Liver (tissue), 9 donors: ENCODE data around the gene TMPRSS7. TPM values are rescaled to one million over a fixed set of nuclear protein-coding genes. Genes with fewer than 3 reads are reported as not detected.

Experiments
- DNase-seq: peaks from one replicate; pipeline ENCODE4 v3.0.0-alpha.2; 2017; ENCODE audit warnings: low spot score
- H3K27ac ChIP-seq, 2 donors: one replicate each; pipeline ENCODE4 v1.7.0; 2013; ENCODE audit warnings: inconsistent platforms in 2 of 2, low read length in 2 of 2, control low read depth in 1 of 2, low read depth in 1 of 2, mild to moderate bottlenecking in 1 of 2
- H3K27me3 ChIP-seq, 4 donors: one replicate each; pipeline versions ENCODE4 v1.6.1 to v1.7.0; 2013; ENCODE audit warnings: low read length in 3 of 4, inconsistent platforms in 1 of 4, mild to moderate bottlenecking in 1 of 4, moderate library complexity in 1 of 4; ENCODE audit not compliant: control insufficient read depth in 4 of 4, insufficient read depth in 4 of 4
- H3K36me3 ChIP-seq, 4 donors: one replicate each; pipeline versions ENCODE4 v1.6.1 to v1.7.0; 2013; ENCODE audit warnings: low read length in 3 of 4, mild to moderate bottlenecking in 3 of 4, low read depth in 1 of 4, moderate library complexity in 1 of 4; ENCODE audit not compliant: control insufficient read depth in 4 of 4, insufficient read depth in 3 of 4
- H3K4me1 ChIP-seq, 4 donors: one replicate each; pipeline versions ENCODE4 v1.6.1 to v1.7.0; 2013; ENCODE audit warnings: low read length in 3 of 4, mild to moderate bottlenecking in 3 of 4, moderate library complexity in 1 of 4; ENCODE audit not compliant: control insufficient read depth in 4 of 4, insufficient read depth in 4 of 4
- H3K4me3 ChIP-seq, 3 donors: one replicate each; pipeline versions ENCODE4 v1.6.1 to v1.7.0; 2013; ENCODE audit warnings: low read length in 3 of 3, control low read depth in 1 of 3, low read depth in 1 of 3, mild to moderate bottlenecking in 1 of 3
- H3K9ac ChIP-seq, 2 donors: one replicate each; pipeline ENCODE4 v1.7.0; 2013; ENCODE audit warnings: low read length in 2 of 2, mild to moderate bottlenecking in 2 of 2, moderate library complexity in 2 of 2, control low read depth in 1 of 2, low read depth in 1 of 2
- H3K9me3 ChIP-seq, 4 donors: one replicate each; pipeline versions ENCODE4 v1.6.1 to v1.7.0; 2013; ENCODE audit warnings: low read length in 3 of 4; ENCODE audit not compliant: control insufficient read depth in 4 of 4
- ATF3 ChIP-seq: IDR thresholded peaks from 2 replicates; pipeline ENCODE4 v1.6.1; 2016; ENCODE audit warnings: antibody characterized with exemption
- EGR1 ChIP-seq, 2 donors: IDR thresholded peaks; 2 replicates each; pipeline ENCODE4 v1.6.1; 2016 to 2018; ENCODE audit warnings: antibody characterized with exemption in 2 of 2, low read depth in 2 of 2
- FOXA1 ChIP-seq: IDR thresholded peaks from 2 replicates; pipeline ENCODE4 v1.6.1; 2016; ENCODE audit warnings: antibody characterized with exemption
- FOXA2 ChIP-seq: IDR thresholded peaks from 2 replicates; pipeline ENCODE4 v1.6.1; 2016; ENCODE audit warnings: antibody characterized with exemption
- GABPA ChIP-seq, 2 donors: IDR thresholded peaks in 1 of 2; conservative IDR thresholded peaks in 1 of 2; 2 replicates each; pipeline ENCODE4 v1.6.1; 2016; ENCODE audit warnings: antibody characterized with exemption in 2 of 2, mild to moderate bottlenecking in 1 of 2, moderate library complexity in 1 of 2
- HNF4A ChIP-seq, 2 donors: conservative IDR thresholded peaks; 2 replicates each; pipeline ENCODE4 v1.6.1; 2016; ENCODE audit warnings: antibody characterized with exemption in 2 of 2, mild to moderate bottlenecking in 2 of 2
- HNF4G ChIP-seq: IDR thresholded peaks from 2 replicates; pipeline ENCODE4 v1.6.1; 2016; ENCODE audit warnings: antibody characterized with exemption
- JUND ChIP-seq, 2 donors: IDR thresholded peaks; 2 replicates each; pipeline ENCODE4 v1.6.1; 2016; ENCODE audit warnings: antibody characterized with exemption in 2 of 2
- MAX ChIP-seq: IDR thresholded peaks from 2 replicates; pipeline ENCODE4 v1.6.1; 2016; ENCODE audit warnings: antibody characterized with exemption
- NR2F2 ChIP-seq: IDR thresholded peaks from 2 replicates; pipeline ENCODE4 v1.6.1; 2016; ENCODE audit warnings: antibody characterized with exemption
- RAD21 ChIP-seq, 2 donors: IDR thresholded peaks; 2 replicates each; pipeline ENCODE4 v1.6.1; 2016; ENCODE audit warnings: antibody characterized with exemption in 2 of 2, mild to moderate bottlenecking in 2 of 2
- REST ChIP-seq: IDR thresholded peaks from 2 replicates; pipeline ENCODE4 v1.6.1; 2016; ENCODE audit warnings: antibody characterized with exemption, mild to moderate bottlenecking
- RXRA ChIP-seq, 2 donors: IDR thresholded peaks; 2 replicates each; pipeline ENCODE4 v1.6.1; 2017 to 2018; ENCODE audit warnings: antibody characterized with exemption in 2 of 2, mild to moderate bottlenecking in 1 of 2
- SP1 ChIP-seq: IDR thresholded peaks from 2 replicates; pipeline ENCODE4 v1.6.1; 2018; ENCODE audit warnings: antibody characterized with exemption, mild to moderate bottlenecking
- TAF1 ChIP-seq: conservative IDR thresholded peaks from 2 replicates; pipeline ENCODE4 v1.6.1; 2016; ENCODE audit warnings: antibody characterized with exemption, mild to moderate bottlenecking
- YY1 ChIP-seq: IDR thresholded peaks from 2 replicates; pipeline ENCODE4 v1.6.1; 2016; ENCODE audit warnings: antibody characterized with exemption, mild to moderate bottlenecking
- ZBTB33 ChIP-seq: IDR thresholded peaks from 2 replicates; pipeline ENCODE4 v1.6.1; 2016; ENCODE audit warnings: antibody characterized with exemption
- WGBS: extraction: QIAGEN DNeasy Blood & Tissue Kit; methylation state at CpG from one replicate; pipeline ENCODE4 v1.1.7; 2013; 5-methylcytosine and 5-hydroxymethylcytosine counted together
- polyA plus RNA-seq, 2 donors: library from polyadenylated mRNA; stranded (reverse) in 1 of 2; unstranded in 1 of 2; fragments of 200-250 nt in 1 of 2; fragments of >200 nt in 1 of 2; fragmentation: Nextera tagmentation in 1 of 2; extraction: Ambion mirVana in 1 of 2; gene quantifications; one replicate each; pipeline versions ENCODE4 v1.2.1 to v1.2.3, GENCODE V29; 2013 to 2015
- total RNA-seq, 2 donors: library from RNA; depleted of rRNA; stranded (reverse); fragments of >200 nt; gene quantifications; one replicate each; pipeline ENCODE4 v1.2.3, GENCODE V29; 2014
- TF ChIP-seq, protein P1 (sequence below): fragments of 150-350 bp; IDR thresholded peaks from 2 replicates; pipeline ENCODE4 v1.5.1; 2017; ENCODE audit warnings: improper control_type of control experiment, low read depth, low read length; ENCODE audit not compliant: missing input control
- donor health status: healthy.
- donor health status: healthy.
- donor health status: healthy.
- donor health status: healthy.
- donor health status: healthy.

TMPRSS7 gene
- total and polyA plus RNA-seq, 4 donors: not detected

DNA sequence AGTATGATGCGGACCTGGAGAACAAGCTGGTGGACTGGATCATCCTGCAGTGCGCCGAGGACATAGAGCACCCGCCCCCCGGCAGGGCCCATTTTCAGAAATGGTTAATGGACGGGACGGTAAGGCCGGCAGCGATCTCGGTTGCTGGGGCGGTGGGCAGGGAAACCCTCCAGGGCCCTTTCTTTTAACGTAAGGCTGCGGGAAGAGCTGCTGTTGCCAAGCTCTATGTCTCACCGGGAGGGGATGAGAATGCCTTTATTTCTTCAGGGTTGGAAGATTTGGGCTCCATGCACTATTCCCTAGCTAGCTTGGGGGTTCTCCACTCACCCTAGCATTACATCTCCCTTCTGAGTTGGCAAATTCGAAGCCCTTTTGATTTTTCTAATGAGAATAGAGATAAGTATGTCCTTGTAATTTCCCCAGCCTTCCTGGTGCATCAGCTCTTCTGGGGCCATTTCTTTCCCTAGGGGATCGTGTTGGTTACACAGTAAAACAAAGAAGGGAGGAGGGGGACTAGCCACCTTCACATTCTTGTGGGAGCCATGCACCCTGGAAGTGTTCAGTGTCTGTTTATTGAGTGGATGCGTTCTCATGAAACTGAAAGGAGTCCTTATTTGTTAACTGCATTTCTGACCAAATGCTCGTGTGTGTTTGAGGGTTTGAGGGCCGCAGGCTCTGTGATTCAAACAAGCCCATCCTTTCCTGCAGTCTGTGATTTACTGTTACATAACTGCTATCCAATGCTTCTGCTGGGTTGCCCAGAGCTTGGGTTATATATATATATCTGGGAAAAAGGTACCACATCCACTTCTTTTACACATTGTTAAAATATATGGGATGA lies 34.8 kb upstream of the TMPRSS7 start:
- H3K9ac ChIP-seq: no peak overlapping the region
- WGBS: 40% methylated on average over 19 of the region's 19 CpGs

More for the DNA sequence above, 34.8 kb upstream of the TMPRSS7 start:
- H3K27ac ChIP-seq: no peak overlapping the region
- H3K36me3 ChIP-seq: no peaks in the 10 kb centered on the region
- peaks cover 0 to 3% (median 0%) of the 10 kb centered on the region in 4 donors for H3K27me3 ChIP-seq
- DNase-seq: no peak
- H3K9me3 ChIP-seq: no peaks in the 10 kb centered on the region
- H3K4me1 ChIP-seq: peaks cover 0 to 11% (median 6%) of the 10 kb centered on the region in 4 donors
- H3K4me3 ChIP-seq: peak overlapping the region in 1 of 3 donors; percentile 42
- no peak for TF ChIP-seq REST
- TF ChIP-seq TAF1: no peak
- no peak for TF ChIP-seq HNF4A (conservative IDR thresholded peaks at IDR 0.05)
- TF ChIP-seq NR2F2: no peak
- TF ChIP-seq, protein P1, sequence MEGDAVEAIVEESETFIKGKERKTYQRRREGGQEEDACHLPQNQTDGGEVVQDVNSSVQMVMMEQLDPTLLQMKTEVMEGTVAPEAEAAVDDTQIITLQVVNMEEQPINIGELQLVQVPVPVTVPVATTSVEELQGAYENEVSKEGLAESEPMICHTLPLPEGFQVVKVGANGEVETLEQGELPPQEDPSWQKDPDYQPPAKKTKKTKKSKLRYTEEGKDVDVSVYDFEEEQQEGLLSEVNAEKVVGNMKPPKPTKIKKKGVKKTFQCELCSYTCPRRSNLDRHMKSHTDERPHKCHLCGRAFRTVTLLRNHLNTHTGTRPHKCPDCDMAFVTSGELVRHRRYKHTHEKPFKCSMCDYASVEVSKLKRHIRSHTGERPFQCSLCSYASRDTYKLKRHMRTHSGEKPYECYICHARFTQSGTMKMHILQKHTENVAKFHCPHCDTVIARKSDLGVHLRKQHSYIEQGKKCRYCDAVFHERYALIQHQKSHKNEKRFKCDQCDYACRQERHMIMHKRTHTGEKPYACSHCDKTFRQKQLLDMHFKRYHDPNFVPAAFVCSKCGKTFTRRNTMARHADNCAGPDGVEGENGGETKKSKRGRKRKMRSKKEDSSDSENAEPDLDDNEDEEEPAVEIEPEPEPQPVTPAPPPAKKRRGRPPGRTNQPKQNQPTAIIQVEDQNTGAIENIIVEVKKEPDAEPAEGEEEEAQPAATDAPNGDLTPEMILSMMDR: no peak
- no peak for TF ChIP-seq GABPA (IDR thresholded peaks at IDR 0.05 in 1 of 2, conservative IDR thresholded peaks at IDR 0.05 in 1 of 2)
- no peak for TF ChIP-seq HNF4G
- no peak for TF ChIP-seq SP1
- no peak for TF ChIP-seq FOXA1
- no peak for TF ChIP-seq RXRA (IDR thresholded peaks at IDR 0.05)
- no peak for TF ChIP-seq RAD21 (IDR thresholded peaks at IDR 0.05)
- no peak for TF ChIP-seq YY1
- no peak for TF ChIP-seq MAX
- no peak for TF ChIP-seq FOXA2
- TF ChIP-seq ZBTB33: no peak
- no peak for TF ChIP-seq ATF3
- TF ChIP-seq EGR1 (IDR thresholded peaks at IDR 0.05; ENCODE audit: low read depth in 2 of 2): no peak
- TF ChIP-seq JUND (IDR thresholded peaks at IDR 0.05): no peak
